ENCODE measurements around the gene GABBR2.

GABBR2 gene

GRCh38 chr9:98538626-98539031 lies 170.1 kb downstream of the GABBR2 start:
- ATAC-seq = no peak
- no peak for DNase-seq

GRCh38 chr9:98538203-98538602 lies 170.5 kb downstream of the GABBR2 start:
- DNase-seq (no peak), ATAC-seq (no peak)

GRCh38 chr9:98536542-98537173 lies 172.1 kb downstream of the GABBR2 start:
- DNase-seq (peak; percentile 48), ATAC-seq (peak; percentile 34)

GRCh38 chr9:98533866-98534265 lies 174.9 kb downstream of the GABBR2 start:
- DNase-seq = no peak
- ATAC-seq = no peak

GRCh38 chr9:98533132-98533531 lies 175.6 kb downstream of the GABBR2 start:
- ATAC-seq (no peak), DNase-seq (no peak)

DNA sequence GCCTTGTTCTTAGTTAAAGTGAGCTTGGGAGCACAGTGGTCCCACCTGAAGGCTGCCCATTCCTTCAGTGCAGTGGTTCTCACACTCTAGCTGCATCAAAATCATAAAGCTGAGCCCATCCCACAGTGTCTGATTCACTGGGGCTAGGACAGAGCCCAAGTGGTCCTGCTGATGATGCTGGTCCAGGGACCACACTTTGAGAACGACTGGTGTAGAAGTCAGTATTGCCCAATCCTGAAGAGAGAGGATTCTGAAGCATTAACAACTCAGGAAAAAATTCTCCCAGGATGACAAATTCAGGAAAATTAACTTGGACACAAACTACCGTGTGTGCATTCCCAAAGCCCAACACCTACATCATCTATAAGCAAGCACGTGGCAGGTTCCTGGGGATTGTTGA lies 176.2 kb downstream of the GABBR2 start:
- no peak for ATAC-seq
- DNase-seq = no peak

GRCh38 chr9:98532147-98532546 lies 176.6 kb downstream of the GABBR2 start:
- no peak for ATAC-seq

GRCh38 chr9:98530806-98531386 lies 177.8 kb downstream of the GABBR2 start:
- ATAC-seq (no peak), DNase-seq (no peak)

More at GRCh38 chr9:98532147-98532546, 176.6 kb downstream of the GABBR2 start:
- DNase-seq = no peak

DNA sequence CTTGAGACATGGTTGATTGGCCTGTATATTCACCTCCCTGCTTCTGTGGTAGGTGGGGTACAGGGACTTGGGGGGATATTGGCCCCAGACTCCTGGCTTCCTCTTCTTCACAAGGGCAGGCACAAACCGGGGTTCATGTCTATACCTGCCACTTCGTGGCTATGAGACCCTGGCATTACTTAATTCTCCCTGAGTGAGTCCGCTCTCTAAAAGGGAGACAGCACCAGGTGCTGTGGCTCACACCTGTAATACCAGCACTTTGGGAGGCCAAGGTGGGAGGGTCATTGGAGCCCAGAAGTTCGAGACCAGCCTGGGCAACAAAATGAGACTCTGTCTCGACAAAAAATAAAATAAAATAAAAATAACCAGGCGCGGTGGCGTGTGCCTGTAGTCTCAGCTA lies 178.5 kb downstream of the GABBR2 start:
- DNase-seq (no peak), ATAC-seq (no peak)

- no peak for ATAC-seq
- no peak for DNase-seq
Measured at GRCh38 chr9:98529841-98530240, 178.9 kb downstream of the GABBR2 start.

DNA sequence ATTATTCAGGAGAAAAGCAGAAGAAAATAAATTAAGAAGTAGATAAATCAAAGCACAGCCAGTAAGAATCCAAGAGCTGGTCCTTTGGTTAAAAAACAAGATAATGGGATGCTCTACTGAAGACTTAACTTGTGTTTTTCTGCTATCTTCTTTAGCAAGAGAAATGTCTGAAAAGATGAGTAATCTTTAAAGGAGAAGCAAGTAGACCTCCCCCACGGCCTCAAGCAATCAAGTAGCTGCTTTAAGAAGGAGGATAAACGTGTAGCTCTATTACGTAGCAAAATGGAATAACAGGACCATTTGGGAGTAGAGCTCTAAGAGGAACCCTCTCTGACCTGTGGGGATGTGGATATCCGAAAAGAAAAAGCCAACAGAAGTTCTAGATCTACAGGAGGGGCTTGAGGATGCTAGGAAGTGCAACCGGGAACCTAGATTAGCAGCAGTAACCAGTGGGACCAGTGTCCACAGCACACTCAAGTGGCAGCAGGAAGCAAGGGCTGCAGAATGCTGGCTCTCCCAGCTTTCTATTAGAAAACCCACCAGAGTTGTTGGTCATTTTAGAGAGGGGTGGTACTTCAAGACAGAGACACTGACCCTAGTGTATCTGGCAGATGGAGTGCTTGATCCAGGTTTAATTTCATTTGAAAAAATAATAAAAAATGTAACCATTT lies 185.4 kb downstream of the GABBR2 start:
- no peak for ATAC-seq
- DNase-seq = no peak

DNA sequence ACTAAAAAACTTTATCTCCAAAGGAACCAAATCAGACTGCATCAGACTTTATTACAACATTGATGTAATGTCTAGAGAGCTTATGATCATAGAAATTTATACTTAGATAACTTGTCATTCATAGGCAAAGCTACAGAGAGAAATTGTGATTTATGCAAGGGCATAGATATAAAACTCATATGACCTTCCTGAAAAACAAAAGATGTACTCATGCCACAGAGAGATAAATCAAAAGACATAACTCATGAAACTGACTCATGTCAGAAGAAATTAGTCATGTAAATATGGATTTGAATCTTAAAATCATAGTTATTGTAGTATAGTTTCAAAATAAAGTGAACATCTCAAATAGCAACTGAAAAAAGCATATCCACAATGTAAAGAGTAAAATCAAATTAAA lies 186.2 kb downstream of the GABBR2 start:
- ATAC-seq (no peak), DNase-seq (no peak)

DNA sequence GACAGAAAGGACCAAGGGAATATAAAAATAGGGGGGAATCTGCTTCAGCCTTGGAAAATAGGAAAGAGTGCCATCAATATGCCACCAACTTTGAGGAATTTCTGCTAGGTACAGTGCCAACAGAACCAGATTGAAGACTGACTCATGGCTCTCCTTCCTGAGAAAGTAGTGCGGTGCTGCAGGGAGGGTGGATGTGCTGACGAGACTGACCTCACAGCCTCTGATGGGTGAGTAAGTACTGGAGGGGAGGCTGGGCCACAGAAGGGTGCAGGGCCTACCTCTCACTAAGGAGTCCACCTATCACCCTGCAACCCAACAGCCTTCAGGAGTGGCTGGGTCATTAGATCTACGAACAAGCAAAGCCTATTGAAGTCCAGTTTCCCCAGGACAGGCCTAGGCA lies 187.6 kb downstream of the GABBR2 start:
- no peak for DNase-seq
- ATAC-seq = no peak

- no peak for DNase-seq
- ATAC-seq = no peak
Measured at GRCh38 chr9:98520221-98520960, 188.3 kb downstream of the GABBR2 start.

GRCh38 chr9:98519641-98520040 lies 189.1 kb downstream of the GABBR2 start:
- DNase-seq = no peak
- no peak for ATAC-seq

DNA sequence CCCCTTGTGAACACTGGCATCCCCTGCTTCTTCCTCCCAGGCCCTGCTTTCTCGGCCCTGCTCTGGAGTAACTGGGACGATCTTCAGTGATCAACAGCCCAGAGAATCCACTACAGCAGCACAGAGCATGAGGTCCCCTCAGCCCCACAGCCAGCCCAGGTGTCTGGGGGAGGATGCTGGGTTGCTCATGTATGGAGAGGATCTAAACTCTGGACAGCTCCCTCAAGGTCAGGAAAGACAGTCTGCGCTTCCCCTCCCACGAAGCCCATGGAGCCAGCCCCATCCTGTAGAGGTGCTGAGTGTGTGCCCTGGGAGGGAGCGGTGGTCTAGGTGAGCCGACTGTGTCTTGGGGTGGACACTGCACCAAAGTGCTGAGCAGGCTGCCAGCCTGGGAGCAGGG lies 190.2 kb downstream of the GABBR2 start:
- ATAC-seq = no peak
- no peak for DNase-seq

DNA sequence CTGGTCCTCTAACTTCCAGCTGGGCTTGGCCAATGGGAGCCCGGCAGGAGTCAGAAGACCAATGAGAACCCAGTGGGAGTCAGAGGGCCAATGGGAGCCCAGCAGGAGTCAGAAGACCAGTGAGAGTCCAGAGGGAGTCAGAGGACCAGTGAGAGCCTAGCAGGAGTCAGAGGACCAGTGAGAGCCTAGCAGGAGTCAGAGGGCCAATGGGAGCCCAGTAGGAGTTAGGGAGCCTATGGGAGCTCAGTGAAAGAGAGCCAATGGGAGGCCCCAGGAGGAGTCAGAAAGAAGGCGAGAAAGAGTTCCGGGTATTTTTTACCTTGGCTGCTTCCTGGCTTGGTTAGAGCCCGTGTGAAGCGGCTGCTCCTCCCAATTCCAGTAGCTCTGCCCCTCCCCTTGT lies 191.0 kb downstream of the GABBR2 start:
- no peak for ATAC-seq

GRCh38 chr9:98516897-98517503 lies 191.7 kb downstream of the GABBR2 start:
- DNase-seq (no peak), ATAC-seq (no peak)

More for the DNA sequence above, 191.0 kb downstream of the GABBR2 start:
- DNase-seq = no peak

- ATAC-seq (no peak), DNase-seq (no peak)
Measured at GRCh38 chr9:98516205-98516896, 192.4 kb downstream of the GABBR2 start.

- ATAC-seq = no peak
- no peak for DNase-seq
Measured at GRCh38 chr9:98515506-98516204, 193.1 kb downstream of the GABBR2 start.

- no peak for DNase-seq
- ATAC-seq = no peak
Measured at GRCh38 chr9:98514841-98515240, 193.9 kb downstream of the GABBR2 start.

All from stimulated activated naive CD8-positive, alpha-beta T cell treated with anti-CD3 and anti-CD28 coated beads, Interleukin-15, Interleukin-2, amounts not matched to agents 100 U/mL and 50 U/mL, for 24 hours (primary cell).